Liver (tissue), 9 donors: ENCODE data around the gene CDC5L. TPM values are rescaled to one million over a fixed set of nuclear protein-coding genes. Genes with fewer than 3 reads are reported as not detected.
A peak's percentile ranks its signal among the peaks of the same experiment; 100 is the strongest.

Experiments used
- DNase-seq: peaks from one replicate; pipeline ENCODE4 v3.0.0-alpha.2; 2017; ENCODE audit warnings: low spot score
- H3K27ac ChIP-seq, 2 donors: one replicate each; pipeline ENCODE4 v1.7.0; 2013; ENCODE audit warnings: inconsistent platforms in 2 of 2, low read length in 2 of 2, control low read depth in 1 of 2, low read depth in 1 of 2, mild to moderate bottlenecking in 1 of 2
- H3K27me3 ChIP-seq, 4 donors: one replicate each; pipeline versions ENCODE4 v1.6.1 to v1.7.0; 2013; ENCODE audit warnings: low read length in 3 of 4, inconsistent platforms in 1 of 4, mild to moderate bottlenecking in 1 of 4, moderate library complexity in 1 of 4; ENCODE audit not compliant: control insufficient read depth in 4 of 4, insufficient read depth in 4 of 4
- H3K36me3 ChIP-seq, 4 donors: one replicate each; pipeline versions ENCODE4 v1.6.1 to v1.7.0; 2013; ENCODE audit warnings: low read length in 3 of 4, mild to moderate bottlenecking in 3 of 4, low read depth in 1 of 4, moderate library complexity in 1 of 4; ENCODE audit not compliant: control insufficient read depth in 4 of 4, insufficient read depth in 3 of 4
- H3K4me1 ChIP-seq, 4 donors: one replicate each; pipeline versions ENCODE4 v1.6.1 to v1.7.0; 2013; ENCODE audit warnings: low read length in 3 of 4, mild to moderate bottlenecking in 3 of 4, moderate library complexity in 1 of 4; ENCODE audit not compliant: control insufficient read depth in 4 of 4, insufficient read depth in 4 of 4
- H3K4me3 ChIP-seq, 3 donors: one replicate each; pipeline versions ENCODE4 v1.6.1 to v1.7.0; 2013; ENCODE audit warnings: low read length in 3 of 3, control low read depth in 1 of 3, low read depth in 1 of 3, mild to moderate bottlenecking in 1 of 3
- H3K9ac ChIP-seq, 2 donors: one replicate each; pipeline ENCODE4 v1.7.0; 2013; ENCODE audit warnings: low read length in 2 of 2, mild to moderate bottlenecking in 2 of 2, moderate library complexity in 2 of 2, control low read depth in 1 of 2, low read depth in 1 of 2
- H3K9me3 ChIP-seq, 4 donors: one replicate each; pipeline versions ENCODE4 v1.6.1 to v1.7.0; 2013; ENCODE audit warnings: low read length in 3 of 4; ENCODE audit not compliant: control insufficient read depth in 4 of 4
- EGR1 ChIP-seq, 2 donors: IDR thresholded peaks; 2 replicates each; pipeline ENCODE4 v1.6.1; 2016 to 2018; ENCODE audit warnings: antibody characterized with exemption in 2 of 2, low read depth in 2 of 2
- FOXA1 ChIP-seq: IDR thresholded peaks from 2 replicates; pipeline ENCODE4 v1.6.1; 2016; ENCODE audit warnings: antibody characterized with exemption
- FOXA2 ChIP-seq: IDR thresholded peaks from 2 replicates; pipeline ENCODE4 v1.6.1; 2016; ENCODE audit warnings: antibody characterized with exemption
- GABPA ChIP-seq, 2 donors: IDR thresholded peaks in 1 of 2; conservative IDR thresholded peaks in 1 of 2; 2 replicates each; pipeline ENCODE4 v1.6.1; 2016; ENCODE audit warnings: antibody characterized with exemption in 2 of 2, mild to moderate bottlenecking in 1 of 2, moderate library complexity in 1 of 2
- HNF4A ChIP-seq, 2 donors: conservative IDR thresholded peaks; 2 replicates each; pipeline ENCODE4 v1.6.1; 2016; ENCODE audit warnings: antibody characterized with exemption in 2 of 2, mild to moderate bottlenecking in 2 of 2
- HNF4G ChIP-seq: IDR thresholded peaks from 2 replicates; pipeline ENCODE4 v1.6.1; 2016; ENCODE audit warnings: antibody characterized with exemption
- JUND ChIP-seq, 2 donors: IDR thresholded peaks; 2 replicates each; pipeline ENCODE4 v1.6.1; 2016; ENCODE audit warnings: antibody characterized with exemption in 2 of 2
- NR2F2 ChIP-seq: IDR thresholded peaks from 2 replicates; pipeline ENCODE4 v1.6.1; 2016; ENCODE audit warnings: antibody characterized with exemption
- RAD21 ChIP-seq, 2 donors: IDR thresholded peaks; 2 replicates each; pipeline ENCODE4 v1.6.1; 2016; ENCODE audit warnings: antibody characterized with exemption in 2 of 2, mild to moderate bottlenecking in 2 of 2
- RXRA ChIP-seq, 2 donors: IDR thresholded peaks; 2 replicates each; pipeline ENCODE4 v1.6.1; 2017 to 2018; ENCODE audit warnings: antibody characterized with exemption in 2 of 2, mild to moderate bottlenecking in 1 of 2
- SP1 ChIP-seq: IDR thresholded peaks from 2 replicates; pipeline ENCODE4 v1.6.1; 2018; ENCODE audit warnings: antibody characterized with exemption, mild to moderate bottlenecking
- TAF1 ChIP-seq: conservative IDR thresholded peaks from 2 replicates; pipeline ENCODE4 v1.6.1; 2016; ENCODE audit warnings: antibody characterized with exemption, mild to moderate bottlenecking
- YY1 ChIP-seq: IDR thresholded peaks from 2 replicates; pipeline ENCODE4 v1.6.1; 2016; ENCODE audit warnings: antibody characterized with exemption, mild to moderate bottlenecking
- WGBS: extraction: QIAGEN DNeasy Blood & Tissue Kit; methylation state at CpG from one replicate; pipeline ENCODE4 v1.1.7; 2013; 5-methylcytosine and 5-hydroxymethylcytosine counted together
- polyA plus RNA-seq, 2 donors: library from polyadenylated mRNA; stranded (reverse) in 1 of 2; unstranded in 1 of 2; fragments of 200-250 nt in 1 of 2; fragments of >200 nt in 1 of 2; fragmentation: Nextera tagmentation in 1 of 2; extraction: Ambion mirVana in 1 of 2; gene quantifications; one replicate each; pipeline versions ENCODE4 v1.2.1 to v1.2.3, GENCODE V29; 2013 to 2015
- total RNA-seq, 2 donors: library from RNA; depleted of rRNA; stranded (reverse); fragments of >200 nt; gene quantifications; one replicate each; pipeline ENCODE4 v1.2.3, GENCODE V29; 2014
- TF ChIP-seq, protein P1 (sequence below): IDR thresholded peaks from 2 replicates; pipeline ENCODE4 v1.6.1; 2016; ENCODE audit warnings: antibody characterized with exemption
- TF ChIP-seq, protein P2 (sequence below): fragments of 150-350 bp; IDR thresholded peaks from 2 replicates; pipeline ENCODE4 v1.5.1; 2017; ENCODE audit warnings: improper control_type of control experiment, low read depth, low read length; ENCODE audit not compliant: missing input control
- TF ChIP-seq, protein P3 (sequence below): IDR thresholded peaks from 2 replicates; pipeline ENCODE4 v1.6.1; 2016; ENCODE audit warnings: antibody characterized with exemption, mild to moderate bottlenecking
- TF ChIP-seq, protein P4 (sequence below): IDR thresholded peaks from 2 replicates; pipeline ENCODE4 v1.6.1; 2016; ENCODE audit warnings: antibody characterized with exemption
- TF ChIP-seq, protein P5 (sequence below): IDR thresholded peaks from 2 replicates; pipeline ENCODE4 v1.6.1; 2016; ENCODE audit warnings: antibody characterized with exemption
- donor health status: healthy.
- donor health status: healthy.
- donor health status: healthy.
- donor health status: healthy.
- donor health status: healthy.

CDC5L gene
- total and polyA plus RNA-seq, 4 donors: 5.4 to 12.3 (median 11.0) TPM

- TF ChIP-seq GABPA (IDR thresholded peaks at IDR 0.05 in 1 of 2, conservative IDR thresholded peaks at IDR 0.05 in 1 of 2) (no peak), FOXA2 (no peak), EGR1 (IDR thresholded peaks at IDR 0.05; ENCODE audit: low read depth in 2 of 2) (no peak)
- H3K4me3 ChIP-seq: no peak overlapping the region
- no peak overlapping the region for H3K9ac ChIP-seq
- WGBS: 96% methylated on average over 2 of the region's 2 CpGs
- no peak for DNase-seq
- no peaks in the 10 kb centered on the region for H3K27me3 ChIP-seq
- H3K36me3 ChIP-seq: peaks cover 2 to 46% (median 33%) of the 10 kb centered on the region in 4 donors
- H3K9me3 ChIP-seq: no peaks in the 10 kb centered on the region
- no peak overlapping the region for H3K27ac ChIP-seq
- peaks cover 0 to 11% (median 7%) of the 10 kb centered on the region in 4 donors for H3K4me1 ChIP-seq
Measured at GRCh38 chr6:44430326-44430725, 42.8 kb downstream of the CDC5L start.

GRCh38 chr6:44431118-44431725 is 43.7 kb downstream of the CDC5L start:
- Histone ChIP-seq H3K9me3 (no peaks in the 10 kb centered on the region), H3K4me3 (no peak overlapping the region), H3K27me3 (no peaks in the 10 kb centered on the region), H3K36me3 (peaks cover 3 to 37% (median 25%) of the 10 kb centered on the region in 4 donors), H3K4me1 (peaks cover 0 to 11% (median 7%) of the 10 kb centered on the region in 4 donors), H3K9ac (no peak overlapping the region), H3K27ac (no peak overlapping the region)
- DNase-seq: peak; percentile 58
- TF ChIP-seq, protein P1, sequence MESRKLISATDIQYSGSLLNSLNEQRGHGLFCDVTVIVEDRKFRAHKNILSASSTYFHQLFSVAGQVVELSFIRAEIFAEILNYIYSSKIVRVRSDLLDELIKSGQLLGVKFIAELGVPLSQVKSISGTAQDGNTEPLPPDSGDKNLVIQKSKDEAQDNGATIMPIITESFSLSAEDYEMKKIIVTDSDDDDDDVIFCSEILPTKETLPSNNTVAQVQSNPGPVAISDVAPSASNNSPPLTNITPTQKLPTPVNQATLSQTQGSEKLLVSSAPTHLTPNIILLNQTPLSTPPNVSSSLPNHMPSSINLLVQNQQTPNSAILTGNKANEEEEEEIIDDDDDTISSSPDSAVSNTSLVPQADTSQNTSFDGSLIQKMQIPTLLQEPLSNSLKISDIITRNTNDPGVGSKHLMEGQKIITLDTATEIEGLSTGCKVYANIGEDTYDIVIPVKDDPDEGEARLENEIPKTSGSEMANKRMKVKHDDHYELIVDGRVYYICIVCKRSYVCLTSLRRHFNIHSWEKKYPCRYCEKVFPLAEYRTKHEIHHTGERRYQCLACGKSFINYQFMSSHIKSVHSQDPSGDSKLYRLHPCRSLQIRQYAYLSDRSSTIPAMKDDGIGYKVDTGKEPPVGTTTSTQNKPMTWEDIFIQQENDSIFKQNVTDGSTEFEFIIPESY: no peak
- TF ChIP-seq, protein P2, sequence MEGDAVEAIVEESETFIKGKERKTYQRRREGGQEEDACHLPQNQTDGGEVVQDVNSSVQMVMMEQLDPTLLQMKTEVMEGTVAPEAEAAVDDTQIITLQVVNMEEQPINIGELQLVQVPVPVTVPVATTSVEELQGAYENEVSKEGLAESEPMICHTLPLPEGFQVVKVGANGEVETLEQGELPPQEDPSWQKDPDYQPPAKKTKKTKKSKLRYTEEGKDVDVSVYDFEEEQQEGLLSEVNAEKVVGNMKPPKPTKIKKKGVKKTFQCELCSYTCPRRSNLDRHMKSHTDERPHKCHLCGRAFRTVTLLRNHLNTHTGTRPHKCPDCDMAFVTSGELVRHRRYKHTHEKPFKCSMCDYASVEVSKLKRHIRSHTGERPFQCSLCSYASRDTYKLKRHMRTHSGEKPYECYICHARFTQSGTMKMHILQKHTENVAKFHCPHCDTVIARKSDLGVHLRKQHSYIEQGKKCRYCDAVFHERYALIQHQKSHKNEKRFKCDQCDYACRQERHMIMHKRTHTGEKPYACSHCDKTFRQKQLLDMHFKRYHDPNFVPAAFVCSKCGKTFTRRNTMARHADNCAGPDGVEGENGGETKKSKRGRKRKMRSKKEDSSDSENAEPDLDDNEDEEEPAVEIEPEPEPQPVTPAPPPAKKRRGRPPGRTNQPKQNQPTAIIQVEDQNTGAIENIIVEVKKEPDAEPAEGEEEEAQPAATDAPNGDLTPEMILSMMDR: peak; percentile 62
- TF ChIP-seq, protein P3, sequence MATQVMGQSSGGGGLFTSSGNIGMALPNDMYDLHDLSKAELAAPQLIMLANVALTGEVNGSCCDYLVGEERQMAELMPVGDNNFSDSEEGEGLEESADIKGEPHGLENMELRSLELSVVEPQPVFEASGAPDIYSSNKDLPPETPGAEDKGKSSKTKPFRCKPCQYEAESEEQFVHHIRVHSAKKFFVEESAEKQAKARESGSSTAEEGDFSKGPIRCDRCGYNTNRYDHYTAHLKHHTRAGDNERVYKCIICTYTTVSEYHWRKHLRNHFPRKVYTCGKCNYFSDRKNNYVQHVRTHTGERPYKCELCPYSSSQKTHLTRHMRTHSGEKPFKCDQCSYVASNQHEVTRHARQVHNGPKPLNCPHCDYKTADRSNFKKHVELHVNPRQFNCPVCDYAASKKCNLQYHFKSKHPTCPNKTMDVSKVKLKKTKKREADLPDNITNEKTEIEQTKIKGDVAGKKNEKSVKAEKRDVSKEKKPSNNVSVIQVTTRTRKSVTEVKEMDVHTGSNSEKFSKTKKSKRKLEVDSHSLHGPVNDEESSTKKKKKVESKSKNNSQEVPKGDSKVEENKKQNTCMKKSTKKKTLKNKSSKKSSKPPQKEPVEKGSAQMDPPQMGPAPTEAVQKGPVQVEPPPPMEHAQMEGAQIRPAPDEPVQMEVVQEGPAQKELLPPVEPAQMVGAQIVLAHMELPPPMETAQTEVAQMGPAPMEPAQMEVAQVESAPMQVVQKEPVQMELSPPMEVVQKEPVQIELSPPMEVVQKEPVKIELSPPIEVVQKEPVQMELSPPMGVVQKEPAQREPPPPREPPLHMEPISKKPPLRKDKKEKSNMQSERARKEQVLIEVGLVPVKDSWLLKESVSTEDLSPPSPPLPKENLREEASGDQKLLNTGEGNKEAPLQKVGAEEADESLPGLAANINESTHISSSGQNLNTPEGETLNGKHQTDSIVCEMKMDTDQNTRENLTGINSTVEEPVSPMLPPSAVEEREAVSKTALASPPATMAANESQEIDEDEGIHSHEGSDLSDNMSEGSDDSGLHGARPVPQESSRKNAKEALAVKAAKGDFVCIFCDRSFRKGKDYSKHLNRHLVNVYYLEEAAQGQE: no peak
- TF ChIP-seq RAD21 (IDR thresholded peaks at IDR 0.05): peak; percentile 83 to 85
- 89% methylated on average over 1 of the region's 1 CpG for WGBS

DNA sequence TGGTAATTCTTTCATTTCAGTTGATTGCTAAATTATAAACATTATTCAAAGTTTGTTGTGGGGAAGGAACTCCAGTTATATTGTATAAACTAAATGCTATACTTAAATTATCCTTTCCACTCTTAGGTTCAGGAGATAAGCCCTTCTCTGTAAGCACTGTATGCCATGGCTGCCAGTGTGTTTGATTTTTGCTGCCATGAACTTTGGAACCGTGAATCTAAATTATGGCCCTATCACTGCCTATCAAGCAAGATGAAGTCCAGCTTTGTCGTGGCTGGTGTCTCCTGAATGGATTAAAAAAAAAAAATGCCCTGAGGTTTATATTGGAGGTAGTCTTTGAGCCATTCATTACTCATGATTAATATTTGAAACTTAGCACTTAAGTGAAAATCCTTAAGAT is 44.7 kb downstream of the CDC5L start:
- H3K27ac ChIP-seq: no peak overlapping the region
- H3K4me1 ChIP-seq: peaks cover 0 to 11% (median 7%) of the 10 kb centered on the region in 4 donors
- H3K36me3 ChIP-seq: peaks cover 3 to 28% (median 18%) of the 10 kb centered on the region in 4 donors
- H3K9ac ChIP-seq: no peak overlapping the region
- no peak for DNase-seq
- no peaks in the 10 kb centered on the region for H3K9me3 ChIP-seq
- WGBS: 20% methylated on average over 2 of the region's 2 CpGs
- H3K4me3 ChIP-seq: no peak overlapping the region
- no peaks in the 10 kb centered on the region for H3K27me3 ChIP-seq
- TF ChIP-seq EGR1 (IDR thresholded peaks at IDR 0.05; ENCODE audit: low read depth in 2 of 2): no peak
- no peak for TF ChIP-seq RXRA (IDR thresholded peaks at IDR 0.05)
- no peak for TF ChIP-seq NR2F2
- no peak for TF ChIP-seq SP1
- TF ChIP-seq FOXA2: no peak
- peak; percentile 69 for TF ChIP-seq YY1
- no peak for TF ChIP-seq TAF1
- no peak for TF ChIP-seq GABPA (IDR thresholded peaks at IDR 0.05 in 1 of 2, conservative IDR thresholded peaks at IDR 0.05 in 1 of 2)
- TF ChIP-seq, protein P4, sequence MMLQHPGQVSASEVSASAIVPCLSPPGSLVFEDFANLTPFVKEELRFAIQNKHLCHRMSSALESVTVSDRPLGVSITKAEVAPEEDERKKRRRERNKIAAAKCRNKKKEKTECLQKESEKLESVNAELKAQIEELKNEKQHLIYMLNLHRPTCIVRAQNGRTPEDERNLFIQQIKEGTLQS: no peak
- TF ChIP-seq, protein P1: no peak
- TF ChIP-seq, protein P5, sequence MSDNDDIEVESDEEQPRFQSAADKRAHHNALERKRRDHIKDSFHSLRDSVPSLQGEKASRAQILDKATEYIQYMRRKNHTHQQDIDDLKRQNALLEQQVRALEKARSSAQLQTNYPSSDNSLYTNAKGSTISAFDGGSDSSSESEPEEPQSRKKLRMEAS: no peak
- no peak for TF ChIP-seq RAD21 (IDR thresholded peaks at IDR 0.05)
- TF ChIP-seq JUND (IDR thresholded peaks at IDR 0.05): no peak
- TF ChIP-seq FOXA1: no peak
- TF ChIP-seq HNF4A (conservative IDR thresholded peaks at IDR 0.05): peak; percentile 69 to 74
- peak; percentile 23 for TF ChIP-seq HNF4G
